ENCODE data around the gene MCTP2. TPM values are rescaled to one million over a fixed set of nuclear protein-coding genes. Genes with fewer than 3 reads are reported as not detected.

The MCTP2 gene
- total and polyA plus RNA-seq, 9 of the 15 experiments (the other 6 are each of a cell fraction or from before 2014, with no cell fraction given): 0.07 TPM; not detected in 8

GRCh38 chr15:94246016-94246415 is 14.7 kb downstream of the MCTP2 start (continued):
- no peak for TF ChIP-seq GTF3C2 (IDR thresholded peaks at IDR 0.05; ENCODE audit: borderline replicate concordance, extremely low read depth, insufficient read length)
- TF ChIP-seq TAF1 (IDR thresholded peaks at IDR 0.05; ENCODE audit: control insufficient read depth, extremely low read depth, insufficient read depth, low read length, severe bottlenecking): no peak
- no peak for TF ChIP-seq CBX2 (IDR thresholded peaks at IDR 0.05; ENCODE audit: insufficient read depth, low read length, poor library complexity, severe bottlenecking)
- no peak for TF ChIP-seq FOS (IDR thresholded peaks at IDR 0.05; ENCODE audit: extremely low read depth, insufficient read length)

- in situ Hi-C loops (cut with MboI): no loop called here
- Histone ChIP-seq H4K20me1 (replicated peaks; ENCODE audit: control insufficient read depth, insufficient read depth, low read length) (no peaks in the 10 kb centered on the region), H3K4me2 (ENCODE audit: insufficient read depth, low read length) (no peak overlapping the region), H3K9me1 (ENCODE audit: control insufficient read depth, insufficient read depth, low read length) (no peaks in the 10 kb centered on the region), H3K9ac (ENCODE audit: insufficient read depth in 1 of 2, low read depth in 2 of 2, low read length in 2 of 2) (no peak overlapping the region), H3K27ac (ENCODE audit: extremely low read depth, low read depth, low read length) (no peak overlapping the region), H3K27me3 (ENCODE audit: control insufficient read depth in 2 of 2, insufficient read depth in 2 of 2, low read length in 2 of 2) (no peaks in the 10 kb centered on the region), H3K79me2 (ENCODE audit: control insufficient read depth, insufficient read depth, low read length) (no peaks in the 10 kb centered on the region), H3K4me3 (no peak overlapping the region), H3K9me3 (replicated peaks; ENCODE audit: control insufficient read depth, insufficient read depth, low read depth, low read length) (peaks cover 1% of the 10 kb centered on the region), H2AFZ (ENCODE audit: low read depth, low read length) (no peak overlapping the region), H3K4me1 (replicated peaks in 1 of 2; ENCODE audit: control insufficient read depth in 2 of 2, insufficient read depth in 2 of 2, low read length in 2 of 2) (no peaks in the 10 kb centered on the region), H3K36me3 (ENCODE audit: control insufficient read depth, insufficient read depth, low read length) (no peaks in the 10 kb centered on the region)
- FAIRE-seq (no peak), DNase-seq (ENCODE audit: extremely low read depth in 1 of 4, low spot score in 3 of 4) (no peak), ATAC-seq (no peak)
- ChIA-PET POLR2A (no interaction called here), CTCF (ENCODE audit: low intra/inter-chr PET ratio) (no interaction called here)
- BruUV-seq (replicated peaks): no TSS peak
- 4% methylated on average over 7 of the region's 7 CpGs for WGBS (ENCODE audit: insufficient coverage, low coverage, missing lambda C conversion rate)
- intact Hi-C loops (cut with micrococcal nuclease): no loop called here
- TF ChIP-seq, protein P1, sequence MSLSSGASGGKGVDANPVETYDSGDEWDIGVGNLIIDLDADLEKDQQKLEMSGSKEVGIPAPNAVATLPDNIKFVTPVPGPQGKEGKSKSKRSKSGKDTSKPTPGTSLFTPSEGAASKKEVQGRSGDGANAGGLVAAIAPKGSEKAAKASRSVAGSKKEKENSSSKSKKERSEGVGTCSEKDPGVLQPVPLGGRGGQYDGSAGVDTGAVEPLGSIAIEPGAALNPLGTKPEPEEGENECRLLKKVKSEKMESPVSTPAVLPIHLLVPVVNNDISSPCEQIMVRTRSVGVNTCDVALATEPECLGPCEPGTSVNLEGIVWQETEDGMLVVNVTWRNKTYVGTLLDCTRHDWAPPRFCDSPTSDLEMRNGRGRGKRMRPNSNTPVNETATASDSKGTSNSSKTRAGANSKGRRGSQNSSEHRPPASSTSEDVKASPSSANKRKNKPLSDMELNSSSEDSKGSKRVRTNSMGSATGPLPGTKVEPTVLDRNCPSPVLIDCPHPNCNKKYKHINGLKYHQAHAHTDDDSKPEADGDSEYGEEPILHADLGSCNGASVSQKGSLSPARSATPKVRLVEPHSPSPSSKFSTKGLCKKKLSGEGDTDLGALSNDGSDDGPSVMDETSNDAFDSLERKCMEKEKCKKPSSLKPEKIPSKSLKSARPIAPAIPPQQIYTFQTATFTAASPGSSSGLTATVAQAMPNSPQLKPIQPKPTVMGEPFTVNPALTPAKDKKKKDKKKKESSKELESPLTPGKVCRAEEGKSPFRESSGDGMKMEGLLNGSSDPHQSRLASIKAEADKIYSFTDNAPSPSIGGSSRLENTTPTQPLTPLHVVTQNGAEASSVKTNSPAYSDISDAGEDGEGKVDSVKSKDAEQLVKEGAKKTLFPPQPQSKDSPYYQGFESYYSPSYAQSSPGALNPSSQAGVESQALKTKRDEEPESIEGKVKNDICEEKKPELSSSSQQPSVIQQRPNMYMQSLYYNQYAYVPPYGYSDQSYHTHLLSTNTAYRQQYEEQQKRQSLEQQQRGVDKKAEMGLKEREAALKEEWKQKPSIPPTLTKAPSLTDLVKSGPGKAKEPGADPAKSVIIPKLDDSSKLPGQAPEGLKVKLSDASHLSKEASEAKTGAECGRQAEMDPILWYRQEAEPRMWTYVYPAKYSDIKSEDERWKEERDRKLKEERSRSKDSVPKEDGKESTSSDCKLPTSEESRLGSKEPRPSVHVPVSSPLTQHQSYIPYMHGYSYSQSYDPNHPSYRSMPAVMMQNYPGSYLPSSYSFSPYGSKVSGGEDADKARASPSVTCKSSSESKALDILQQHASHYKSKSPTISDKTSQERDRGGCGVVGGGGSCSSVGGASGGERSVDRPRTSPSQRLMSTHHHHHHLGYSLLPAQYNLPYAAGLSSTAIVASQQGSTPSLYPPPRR (CRISPR knock-in tag; IDR thresholded peaks at IDR 0.05; ENCODE audit: borderline replicate concordance): no peak
- no peak for TF ChIP-seq CBFA2T2 (conservative IDR thresholded peaks at IDR 0.05)
- TF ChIP-seq, protein P2, sequence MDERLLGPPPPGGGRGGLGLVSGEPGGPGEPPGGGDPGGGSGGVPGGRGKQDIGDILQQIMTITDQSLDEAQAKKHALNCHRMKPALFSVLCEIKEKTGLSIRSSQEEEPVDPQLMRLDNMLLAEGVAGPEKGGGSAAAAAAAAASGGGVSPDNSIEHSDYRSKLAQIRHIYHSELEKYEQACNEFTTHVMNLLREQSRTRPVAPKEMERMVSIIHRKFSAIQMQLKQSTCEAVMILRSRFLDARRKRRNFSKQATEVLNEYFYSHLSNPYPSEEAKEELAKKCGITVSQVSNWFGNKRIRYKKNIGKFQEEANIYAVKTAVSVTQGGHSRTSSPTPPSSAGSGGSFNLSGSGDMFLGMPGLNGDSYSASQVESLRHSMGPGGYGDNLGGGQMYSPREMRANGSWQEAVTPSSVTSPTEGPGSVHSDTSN (CRISPR knock-in tag; IDR thresholded peaks at IDR 0.05; ENCODE audit: low read depth): no peak
- TF ChIP-seq, protein P2 (tag; conservative IDR thresholded peaks at IDR 0.05; ENCODE audit: low read depth): no peak
These were observed 16.7 kb downstream of the MCTP2 start for GRCh38 chr15:94247789-94248638.

Measured in K562 (cell line).